CD4-positive, CD25-positive, alpha-beta regulatory T cell (primary cell): Measurements from ENCODE around the gene CIB4. TPM values are rescaled to one million over a fixed set of nuclear protein-coding genes. Genes with fewer than 3 reads are reported as not detected.
"Not testable (repeated sequence)": the region's sequence is repeated elsewhere in the genome, so short reads cannot be mapped to it uniquely, and the experiment has no call there.

Source experiments
- ATAC-seq, 2 donors: fragments of 150-1000 bp; cut with Tn5 transposase; one replicate each; pipeline ENCODE4 v1.10.0; 2021; ENCODE audit warnings: low read depth in 2 of 2, moderate number of reproducible peaks in 2 of 2, moderate library complexity in 1 of 2
- DNase-seq, 3 donors: peaks; one replicate each; pipeline versions ENCODE4 v3.0.0 to v3.0.0-alpha.2; 2012 to 2022; ENCODE audit warnings: mixed read lengths in 1 of 3
- H3K27ac ChIP-seq: one replicate; pipeline ENCODE4 v1.7.0; 2013; ENCODE audit warnings: mild to moderate bottlenecking, low read length; ENCODE audit not compliant: insufficient read depth, poor library complexity, severe bottlenecking
- H3K27me3 ChIP-seq: one replicate; pipeline ENCODE4 v1.7.0; 2013; ENCODE audit warnings: low read length; ENCODE audit not compliant: control insufficient read depth, insufficient read depth
- H3K36me3 ChIP-seq: one replicate; pipeline ENCODE4 v1.7.0; 2013; ENCODE audit warnings: mild to moderate bottlenecking, low read length, moderate library complexity; ENCODE audit not compliant: control insufficient read depth, insufficient read depth
- H3K4me1 ChIP-seq: 2 replicates; pipeline ENCODE4 v1.7.0; 2013; ENCODE audit warnings: mild to moderate bottlenecking, low read length; ENCODE audit not compliant: insufficient read depth, control insufficient read depth, poor library complexity, severe bottlenecking
- H3K4me3 ChIP-seq: one replicate; pipeline ENCODE4 v1.7.0; 2013; ENCODE audit warnings: low read depth, mild to moderate bottlenecking, low read length, moderate library complexity
- H3K9me3 ChIP-seq, 2 experiments: 1 replicate in 1 of 2; 2 replicates in 1 of 2; pipeline ENCODE4 v1.7.0; 2013; ENCODE audit warnings: low read length in 2 of 2, mild to moderate bottlenecking in 1 of 2, moderate library complexity in 1 of 2; ENCODE audit not compliant: control insufficient read depth in 2 of 2
- H3K27ac Mint-ChIP-seq, 3 donors: one replicate each; pipeline ENCODE4 v1.8.0; 2020 to 2022; ENCODE audit warnings: mild to moderate bottlenecking in 3 of 3, mixed read lengths in 3 of 3, moderate library complexity in 2 of 3
- H3K27me3 Mint-ChIP-seq: one replicate; pipeline ENCODE4 v1.8.0; 2022; ENCODE audit warnings: mild to moderate bottlenecking, mixed read lengths
- H3K36me3 Mint-ChIP-seq: one replicate; pipeline ENCODE4 v1.8.0; 2020; ENCODE audit warnings: mixed read lengths
- H3K4me1 Mint-ChIP-seq, 4 donors: one replicate each; pipeline ENCODE4 v1.8.0; 2020 to 2022; ENCODE audit warnings: mixed read lengths in 4 of 4, mild to moderate bottlenecking in 1 of 4
- H3K4me3 Mint-ChIP-seq, 4 donors: one replicate each; pipeline ENCODE4 v1.8.0; 2020 to 2022; ENCODE audit warnings: mild to moderate bottlenecking in 4 of 4, mixed read lengths in 4 of 4, moderate library complexity in 3 of 4
- H3K9me3 Mint-ChIP-seq, 7 donors: one replicate each; pipeline ENCODE4 v1.8.0; 2020 to 2022; ENCODE audit warnings: mixed read lengths in 7 of 7, mild to moderate bottlenecking in 3 of 7, moderate library complexity in 2 of 7
- polyA plus RNA-seq, 4 donors: library from polyadenylated mRNA; unstranded; fragments of 300-500 nt; fragmentation: Illumina TruSeq; gene quantifications; one replicate each; pipeline ENCODE4 v1.2.3, GENCODE V29; 2021
- total RNA-seq: library from RNA; stranded (reverse); gene quantifications from one replicate; pipeline ENCODE4 v1.2.3, GENCODE V29; 2022

Gene CIB4
- total and polyA plus RNA-seq, 5 donors from 2014 or later: not detected

DNA sequence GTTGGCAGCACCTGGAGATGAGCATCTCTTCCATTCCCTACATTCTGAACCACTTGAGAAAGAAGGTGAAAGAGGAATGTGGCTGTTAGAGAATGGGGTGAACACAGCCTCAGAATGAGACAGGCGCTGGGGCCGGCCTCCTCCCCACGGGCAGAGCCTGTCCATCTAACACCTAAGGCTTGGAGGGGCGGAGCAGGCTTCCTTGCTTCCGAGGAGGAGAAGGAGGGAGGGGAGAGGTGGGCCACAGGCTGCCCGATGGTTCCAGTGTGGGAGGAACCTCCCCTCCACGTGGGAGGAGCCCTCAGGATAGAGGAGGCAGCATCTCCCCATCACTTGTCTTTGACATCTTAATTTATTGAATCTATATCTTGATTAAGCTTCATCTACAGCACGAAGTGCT lies 68.6 kb downstream of the CIB4 start:
- Histone ChIP-seq H3K27ac (no peak overlapping the region), H3K4me3 (no peak overlapping the region), H3K9me3 (no peaks in the 10 kb centered on the region), H3K27me3 (no peaks in the 10 kb centered on the region), H3K36me3 (no peaks in the 10 kb centered on the region), H3K4me1 (no peaks in the 10 kb centered on the region)
- no peak overlapping the region for H3K27ac Mint-ChIP-seq
- ATAC-seq (no peak), DNase-seq (no peak)
- peaks cover 0 to 1% (median 0%) of the 10 kb centered on the region in 4 donors for H3K4me1 Mint-ChIP-seq
- H3K4me3 Mint-ChIP-seq: no peak overlapping the region
- peaks cover 0 to 1% (median 0%) of the 10 kb centered on the region in 7 donors for H3K9me3 Mint-ChIP-seq
- H3K36me3 Mint-ChIP-seq: no peaks in the 10 kb centered on the region
- H3K27me3 Mint-ChIP-seq: peaks cover 17% of the 10 kb centered on the region

- Histone ChIP-seq H3K27me3 (no peaks in the 10 kb centered on the region), H3K4me3 (no peak overlapping the region), H3K9me3 (no peaks in the 10 kb centered on the region), H3K4me1 (no peaks in the 10 kb centered on the region), H3K36me3 (no peaks in the 10 kb centered on the region), H3K27ac (no peak overlapping the region)
- Mint-ChIP-seq H3K27me3 (peaks cover 24% of the 10 kb centered on the region), H3K4me1 (no peaks in the 10 kb centered on the region), H3K4me3 (no peak overlapping the region), H3K27ac (no peak overlapping the region), H3K9me3 (peaks cover 0 to 1% (median 0%) of the 10 kb centered on the region in 7 donors), H3K36me3 (no peaks in the 10 kb centered on the region)
- DNase-seq (no peak), ATAC-seq (no peak)
Measured at GRCh38 chr2:26571316-26571715, 69.8 kb downstream of the CIB4 start.

- no peaks in the 10 kb centered on the region for H3K36me3 Mint-ChIP-seq
- H3K9me3 Mint-ChIP-seq: peaks cover 0 to 1% (median 0%) of the 10 kb centered on the region in 7 donors
- Histone ChIP-seq H3K27me3 (no peaks in the 10 kb centered on the region), H3K4me3 (no peak overlapping the region), H3K9me3 (no peaks in the 10 kb centered on the region), H3K4me1 (no peaks in the 10 kb centered on the region), H3K36me3 (no peaks in the 10 kb centered on the region), H3K27ac (no peak overlapping the region)
- DNase-seq (no peak), ATAC-seq (no peak)
- no peaks in the 10 kb centered on the region for H3K4me1 Mint-ChIP-seq
- H3K4me3 Mint-ChIP-seq: no peak overlapping the region
- no peak overlapping the region for H3K27ac Mint-ChIP-seq
- peaks cover 37% of the 10 kb centered on the region for H3K27me3 Mint-ChIP-seq
Measured at GRCh38 chr2:26570083-26570430, 71.1 kb downstream of the CIB4 start.

DNA sequence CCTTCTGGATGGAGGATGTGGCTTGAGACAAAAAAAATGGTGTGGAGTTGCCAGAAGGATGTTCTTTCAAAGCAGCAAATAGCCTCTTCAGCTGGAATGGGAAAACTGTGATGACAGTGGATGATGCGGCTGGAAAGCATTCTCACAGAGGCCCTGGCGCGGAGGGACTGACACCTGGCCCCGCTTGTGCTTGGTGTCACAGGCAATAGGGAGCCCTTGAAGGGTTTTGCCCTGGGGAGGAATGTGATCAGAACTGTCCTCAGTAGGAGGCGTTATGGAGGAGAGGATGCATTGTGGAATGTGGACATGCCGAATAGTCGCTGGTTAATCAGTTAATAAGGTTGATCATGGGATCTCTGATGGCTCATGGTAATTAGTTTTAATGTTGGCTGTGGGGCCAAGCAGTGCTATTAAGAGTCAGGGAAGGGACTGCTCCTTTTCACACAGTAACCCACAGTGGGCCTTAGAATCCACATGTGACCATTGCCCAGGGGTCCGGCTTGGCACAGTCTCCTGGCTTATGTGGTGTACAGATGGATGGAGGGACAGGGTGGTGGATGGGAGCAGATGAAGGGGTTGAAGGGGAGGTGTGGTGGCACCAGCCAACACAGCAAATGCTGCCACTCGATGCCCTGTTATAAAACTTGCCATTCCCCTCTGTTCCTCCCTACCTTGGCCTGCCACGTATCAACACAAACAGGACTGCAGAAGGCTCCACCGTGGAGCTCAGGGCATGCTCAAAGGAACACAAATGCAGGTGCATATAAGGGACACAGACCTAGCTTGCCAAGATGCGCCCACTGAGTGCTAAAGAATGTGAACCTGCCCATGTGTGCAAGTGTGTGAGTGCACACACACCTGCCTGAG lies 71.7 kb downstream of the CIB4 start:
- Mint-ChIP-seq H3K9me3 (peaks cover 0 to 1% (median 0%) of the 10 kb centered on the region in 7 donors), H3K4me1 (no peaks in the 10 kb centered on the region), H3K27ac (no peak overlapping the region), H3K27me3 (peaks cover 42% of the 10 kb centered on the region), H3K36me3 (no peaks in the 10 kb centered on the region), H3K4me3 (no peak overlapping the region)
- Histone ChIP-seq H3K4me1 (no peaks in the 10 kb centered on the region), H3K27ac (no peak overlapping the region), H3K27me3 (no peaks in the 10 kb centered on the region), H3K9me3 (no peaks in the 10 kb centered on the region), H3K36me3 (no peaks in the 10 kb centered on the region), H3K4me3 (no peak overlapping the region)
- DNase-seq (no peak), ATAC-seq (no peak)

GRCh38 chr2:26568076-26568890 lies 72.9 kb downstream of the CIB4 start:
- Histone ChIP-seq H3K4me3 (no peak overlapping the region), H3K36me3 (no peaks in the 10 kb centered on the region), H3K27ac (no peak overlapping the region), H3K4me1 (no peaks in the 10 kb centered on the region), H3K27me3 (peaks cover 6% of the 10 kb centered on the region), H3K9me3 (no peaks in the 10 kb centered on the region)
- DNase-seq: no peak
- H3K27me3 Mint-ChIP-seq: peaks cover 49% of the 10 kb centered on the region
- peaks cover 0 to 3% (median under 1%) of the 10 kb centered on the region in 4 donors for H3K4me1 Mint-ChIP-seq
- no peak for ATAC-seq
- no peak overlapping the region for H3K4me3 Mint-ChIP-seq
- H3K36me3 Mint-ChIP-seq: no peaks in the 10 kb centered on the region
- H3K9me3 Mint-ChIP-seq: no peaks in the 10 kb centered on the region
- H3K27ac Mint-ChIP-seq: no peak overlapping the region

GRCh38 chr2:26567534-26567933 lies 73.6 kb downstream of the CIB4 start:
- DNase-seq: no peak
- no peak for ATAC-seq
- H3K36me3 Mint-ChIP-seq: no peaks in the 10 kb centered on the region
- no peak overlapping the region for H3K27ac Mint-ChIP-seq
- peaks cover 51% of the 10 kb centered on the region for H3K27me3 Mint-ChIP-seq
- H3K9me3 ChIP-seq: no peaks in the 10 kb centered on the region
- H3K36me3 ChIP-seq: no peaks in the 10 kb centered on the region
- no peaks in the 10 kb centered on the region for H3K9me3 Mint-ChIP-seq
- H3K4me1 Mint-ChIP-seq: peaks cover 0 to 8% (median 3%) of the 10 kb centered on the region in 4 donors
- H3K4me3 ChIP-seq: no peak overlapping the region
- H3K4me3 Mint-ChIP-seq: no peak overlapping the region
- no peak overlapping the region for H3K27ac ChIP-seq
- peaks cover 7% of the 10 kb centered on the region for H3K27me3 ChIP-seq
- H3K4me1 ChIP-seq: peaks cover 3% of the 10 kb centered on the region

DNA sequence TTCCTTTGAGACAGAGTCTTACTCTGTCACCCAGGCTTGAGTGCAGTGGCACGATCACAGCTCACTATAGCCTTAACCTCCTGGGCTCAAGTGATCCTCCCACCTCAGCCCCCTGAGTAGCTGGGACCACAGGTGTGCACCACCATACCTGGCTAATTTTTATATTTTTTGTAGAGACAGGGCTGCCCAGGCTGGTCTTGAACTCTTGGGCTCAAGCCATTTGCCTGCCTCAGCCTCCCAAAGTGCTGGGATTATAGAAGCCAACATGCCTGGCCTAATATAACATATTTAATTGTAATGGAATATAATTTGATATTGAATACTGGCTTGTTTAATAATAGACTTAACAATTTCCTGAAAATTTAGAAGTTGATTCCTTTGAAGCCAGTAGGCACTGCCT lies 74.4 kb downstream of the CIB4 start:
- not testable (repeated sequence) for H3K27ac ChIP-seq, H3K9me3 Mint-ChIP-seq, ATAC-seq, H3K4me3 ChIP-seq, DNase-seq, H3K9me3 ChIP-seq, H3K4me1 ChIP-seq, H3K36me3 Mint-ChIP-seq, H3K27me3 ChIP-seq, H3K4me3 Mint-ChIP-seq, H3K36me3 ChIP-seq, H3K4me1 Mint-ChIP-seq, H3K27ac Mint-ChIP-seq
- H3K27me3 Mint-ChIP-seq: peaks cover 52% of the 10 kb centered on the region
